CD14-positive monocyte (primary cell): ENCODE measurements around the gene MAST4. TPM values are rescaled to one million over a fixed set of nuclear protein-coding genes. Genes with fewer than 3 reads are reported as not detected.

Experiments
- DNase-seq, 3 donors: peaks; one replicate each; pipeline ENCODE4 v3.0.0-alpha.2; 2011 to 2022
- H2AFZ ChIP-seq: 2 replicates; pipeline ENCODE4 v1.6.0; 2012; ENCODE audit warnings: mild to moderate bottlenecking, low read depth, low read length, inconsistent platforms; ENCODE audit not compliant: insufficient read depth, poor library complexity, severe bottlenecking
- H3K27ac ChIP-seq, 2 donors: 1 replicate in 1 of 2; 2 replicates in 1 of 2; pipeline ENCODE4 v1.5.1; 2012 to 2013; ENCODE audit warnings: low read length in 2 of 2, control low read depth in 1 of 2, inconsistent platforms in 1 of 2, low read depth in 1 of 2, mild to moderate bottlenecking in 1 of 2
- H3K27me3 ChIP-seq, 2 donors: one replicate each; pipeline versions ENCODE4 v1.6.0 to v1.6.1; 2011 to 2013; ENCODE audit warnings: low read length in 2 of 2; ENCODE audit not compliant: control insufficient read depth in 2 of 2, insufficient read depth in 2 of 2
- H3K36me3 ChIP-seq, 2 donors: replicated peaks in 1 of 2; 1 replicate in 1 of 2; 2 replicates in 1 of 2; pipeline versions ENCODE4 v1.5.1 to v1.6.1; 2012 to 2013; ENCODE audit warnings: low read length in 2 of 2, control low read depth in 1 of 2, inconsistent platforms in 1 of 2, mild to moderate bottlenecking in 1 of 2; ENCODE audit not compliant: insufficient read depth in 2 of 2, control insufficient read depth in 1 of 2
- H3K4me1 ChIP-seq, 2 donors: 1 replicate in 1 of 2; 2 replicates in 1 of 2; pipeline versions ENCODE4 v1.5.1 to v1.6.1; 2012 to 2013; ENCODE audit warnings: low read length in 2 of 2, control low read depth in 1 of 2, inconsistent platforms in 1 of 2, mild to moderate bottlenecking in 1 of 2, moderate library complexity in 1 of 2; ENCODE audit not compliant: insufficient read depth in 2 of 2, control insufficient read depth in 1 of 2
- H3K4me2 ChIP-seq: replicated peaks from 2 replicates; pipeline ENCODE3; 2012; ENCODE audit warnings: low read length, moderate library complexity, mild to moderate bottlenecking; ENCODE audit not compliant: poor library complexity, severe bottlenecking; ENCODE audit errors: extremely low read depth
- H3K4me3 ChIP-seq, 3 experiments: fragments of 200-600 bp in 1 of 3; sonication (generic) in 1 of 3; replicated peaks in 1 of 3; 1 replicate in 2 of 3; 2 replicates in 1 of 3; pipeline ENCODE4 v1.5.1; 2011 to 2013; ENCODE audit warnings: low read length in 3 of 3, mild to moderate bottlenecking in 3 of 3, control low read depth in 2 of 3, low read depth in 2 of 3, inconsistent platforms in 1 of 3, moderate library complexity in 1 of 3
- H3K79me2 ChIP-seq: 2 replicates; pipeline ENCODE4 v1.6.0; 2012; ENCODE audit warnings: mild to moderate bottlenecking, control low read depth, inconsistent platforms, low read length, moderate library complexity; ENCODE audit not compliant: insufficient read depth
- H3K9ac ChIP-seq: 2 replicates; pipeline ENCODE4 v1.6.0; 2017; ENCODE audit warnings: low read length, mild to moderate bottlenecking; ENCODE audit not compliant: insufficient read depth, poor library complexity, severe bottlenecking
- H3K9me3 ChIP-seq, 2 donors: replicated peaks in 1 of 2; 1 replicate in 1 of 2; 2 replicates in 1 of 2; pipeline versions ENCODE4 v1.5.1 to v1.6.1; 2012 to 2013; ENCODE audit warnings: low read length in 2 of 2, control low read depth in 1 of 2; ENCODE audit not compliant: control insufficient read depth in 1 of 2, insufficient read depth in 1 of 2
- H4K20me1 ChIP-seq: 2 replicates; pipeline ENCODE4 v1.6.0; 2012; ENCODE audit warnings: mild to moderate bottlenecking, low read length, control low read depth, moderate library complexity; ENCODE audit not compliant: insufficient read depth
- H3K27ac Mint-ChIP-seq, 7 donors: one replicate each; pipeline ENCODE4 v1.8.0; 2020; ENCODE audit warnings: mild to moderate bottlenecking in 7 of 7, mixed read lengths in 7 of 7, moderate library complexity in 6 of 7, inconsistent platforms in 2 of 7
- H3K27me3 Mint-ChIP-seq, 3 donors: one replicate each; pipeline ENCODE4 v1.8.0; 2021 to 2022; ENCODE audit warnings: low read depth in 3 of 3, mild to moderate bottlenecking in 3 of 3, mixed read lengths in 3 of 3, moderate library complexity in 3 of 3, inconsistent platforms in 1 of 3
- H3K36me3 Mint-ChIP-seq, 2 donors: one replicate each; pipeline ENCODE4 v1.8.0; 2020; ENCODE audit warnings: mixed read lengths in 2 of 2, inconsistent platforms in 1 of 2, mild to moderate bottlenecking in 1 of 2
- H3K4me1 Mint-ChIP-seq: one replicate; pipeline ENCODE4 v1.8.0; 2020; ENCODE audit warnings: mild to moderate bottlenecking, mixed read lengths
- H3K4me3 Mint-ChIP-seq, 2 donors: one replicate each; pipeline ENCODE4 v1.8.0; 2020; ENCODE audit warnings: mild to moderate bottlenecking in 2 of 2, mixed read lengths in 2 of 2, moderate library complexity in 1 of 2
- H3K9me3 Mint-ChIP-seq, 7 donors: one replicate each; pipeline ENCODE4 v1.8.0; 2020 to 2022; ENCODE audit warnings: mixed read lengths in 7 of 7, mild to moderate bottlenecking in 6 of 7, moderate library complexity in 6 of 7, inconsistent platforms in 2 of 7
- WGBS: methylation state at CpG from one replicate; pipeline ENCODE4 v1.1.5; 2013; ENCODE audit warnings: missing lambda C conversion rate; ENCODE audit not compliant: insufficient coverage; 5-methylcytosine and 5-hydroxymethylcytosine counted together
- intact Hi-C, 2 donors: fragments of 100-400 bp; cut with micrococcal nuclease; formaldehyde crosslinking; loops; one replicate each; pipeline versions ENCODE4 v1.15.0 to v1.15.1; 2023
- polyA plus RNA-seq, 3 donors: library from polyadenylated mRNA; depleted of rRNA in 1 of 3; unstranded in 2 of 3; stranded (reverse) in 1 of 3; fragments of 300-500 nt in 2 of 3; fragments of >200 nt in 1 of 3; fragmentation: Illumina TruSeq in 2 of 3; gene quantifications; 1 replicate in 2 of 3; 2 replicates in 1 of 3; pipeline ENCODE4 v1.2.3, GENCODE V29; 2012 to 2021
- TF ChIP-seq, protein P1 (sequence below): fragments of 200-600 bp; IDR thresholded peaks from one replicate; pipeline ENCODE4 v1.8.0; 2022; ENCODE audit warnings: antibody characterized with exemption, mild to moderate bottlenecking

The MAST4 gene
- polyA plus RNA-seq, 3 donors, result 0.03 to 0.24 TPM; not detected in 1

DNA sequence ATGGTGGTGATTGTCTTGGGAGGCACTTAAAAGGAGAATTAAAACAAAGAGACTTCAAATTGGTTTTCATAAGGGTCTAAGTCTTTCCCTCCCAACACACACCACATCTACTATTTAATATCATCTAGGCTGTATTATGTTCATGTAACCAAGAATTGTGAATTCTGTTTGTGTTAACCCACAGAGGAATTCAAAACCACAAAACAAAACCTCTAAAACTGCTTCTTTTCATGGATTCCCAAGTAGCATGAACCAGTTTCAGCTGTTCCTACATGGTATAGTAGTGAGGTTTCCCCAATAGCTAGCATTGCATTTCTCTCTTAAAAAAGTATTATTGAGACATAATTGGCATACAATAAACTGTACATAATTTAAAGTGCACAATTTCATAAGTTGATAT is 316.6 kb downstream of the MAST4 start:
- H3K27me3 ChIP-seq, result no peaks in the 10 kb centered on the region
- no peaks in the 10 kb centered on the region for H3K79me2 ChIP-seq
- H3K27ac ChIP-seq, result no peak overlapping the region
- TF ChIP-seq, protein P1, sequence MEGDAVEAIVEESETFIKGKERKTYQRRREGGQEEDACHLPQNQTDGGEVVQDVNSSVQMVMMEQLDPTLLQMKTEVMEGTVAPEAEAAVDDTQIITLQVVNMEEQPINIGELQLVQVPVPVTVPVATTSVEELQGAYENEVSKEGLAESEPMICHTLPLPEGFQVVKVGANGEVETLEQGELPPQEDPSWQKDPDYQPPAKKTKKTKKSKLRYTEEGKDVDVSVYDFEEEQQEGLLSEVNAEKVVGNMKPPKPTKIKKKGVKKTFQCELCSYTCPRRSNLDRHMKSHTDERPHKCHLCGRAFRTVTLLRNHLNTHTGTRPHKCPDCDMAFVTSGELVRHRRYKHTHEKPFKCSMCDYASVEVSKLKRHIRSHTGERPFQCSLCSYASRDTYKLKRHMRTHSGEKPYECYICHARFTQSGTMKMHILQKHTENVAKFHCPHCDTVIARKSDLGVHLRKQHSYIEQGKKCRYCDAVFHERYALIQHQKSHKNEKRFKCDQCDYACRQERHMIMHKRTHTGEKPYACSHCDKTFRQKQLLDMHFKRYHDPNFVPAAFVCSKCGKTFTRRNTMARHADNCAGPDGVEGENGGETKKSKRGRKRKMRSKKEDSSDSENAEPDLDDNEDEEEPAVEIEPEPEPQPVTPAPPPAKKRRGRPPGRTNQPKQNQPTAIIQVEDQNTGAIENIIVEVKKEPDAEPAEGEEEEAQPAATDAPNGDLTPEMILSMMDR, result no peak
- DNase-seq, result no peak
- H3K4me3 ChIP-seq, result no peak overlapping the region
- no peaks in the 10 kb centered on the region for H3K4me1 ChIP-seq
- Mint-ChIP-seq H3K4me3 (no peak overlapping the region), H3K36me3 (no peaks in the 10 kb centered on the region), H3K4me1 (no peaks in the 10 kb centered on the region), H3K9me3 (peaks cover 0 to 2% (median 0%) of the 10 kb centered on the region in 7 donors), H3K27me3 (peaks cover 0 to 2% (median 0%) of the 10 kb centered on the region in 3 donors), H3K27ac (no peak overlapping the region)
- no peak overlapping the region for H2AFZ ChIP-seq
- no peak overlapping the region for H3K4me2 ChIP-seq
- H4K20me1 ChIP-seq, result no peaks in the 10 kb centered on the region
- intact Hi-C loops, result no loop called here
- H3K36me3 ChIP-seq, result no peaks in the 10 kb centered on the region
- no peaks in the 10 kb centered on the region for H3K9me3 ChIP-seq
- no peak overlapping the region for H3K9ac ChIP-seq

DNA sequence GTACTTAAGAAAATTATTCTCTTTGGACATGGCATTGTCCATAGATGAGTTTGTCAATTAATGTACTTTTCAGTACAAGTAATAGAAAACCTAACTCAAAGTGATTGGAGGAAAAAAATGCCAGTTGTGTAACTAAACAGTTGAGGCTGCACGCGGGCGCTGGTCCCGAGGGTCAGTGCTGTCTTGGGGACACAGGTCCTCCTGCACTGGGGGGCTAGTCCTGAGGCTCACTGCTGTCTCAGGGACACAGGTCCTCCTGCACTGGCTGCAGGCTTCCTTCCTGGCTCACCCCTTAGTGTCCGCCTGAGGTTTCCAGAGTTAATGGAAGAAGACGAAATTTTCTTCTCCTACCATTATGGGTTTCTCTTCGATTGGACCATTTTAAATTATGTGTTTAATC is 319.3 kb downstream of the MAST4 start:
- intact Hi-C loops, result no loop called here
- H3K4me1 ChIP-seq, result no peaks in the 10 kb centered on the region
- H3K9ac ChIP-seq, result no peak overlapping the region
- no peak overlapping the region for H2AFZ ChIP-seq
- Mint-ChIP-seq H3K27me3 (peaks cover 0 to 2% (median 2%) of the 10 kb centered on the region in 3 donors), H3K4me1 (no peaks in the 10 kb centered on the region), H3K36me3 (no peaks in the 10 kb centered on the region), H3K9me3 (peaks cover 0 to 2% (median 0%) of the 10 kb centered on the region in 7 donors), H3K27ac (no peak overlapping the region), H3K4me3 (no peak overlapping the region)
- no peak overlapping the region for H3K4me2 ChIP-seq
- H3K4me3 ChIP-seq, result no peak overlapping the region
- no peaks in the 10 kb centered on the region for H3K36me3 ChIP-seq
- no peaks in the 10 kb centered on the region for H3K27me3 ChIP-seq
- H3K79me2 ChIP-seq, result no peaks in the 10 kb centered on the region
- H4K20me1 ChIP-seq, result no peaks in the 10 kb centered on the region
- TF ChIP-seq, protein P1, result no peak
- no peak for DNase-seq
- 97% methylated on average over 4 of the region's 7 CpGs for WGBS
- no peak overlapping the region for H3K27ac ChIP-seq
- H3K9me3 ChIP-seq, result no peaks in the 10 kb centered on the region
